Measurements from ENCODE around the gene MPL. TPM values are rescaled to one million over a fixed set of nuclear protein-coding genes. Genes with fewer than 3 reads are reported as not detected.

The MPL gene
- total RNA-seq, 1 donor from 2014 or later, result not detected

DNA sequence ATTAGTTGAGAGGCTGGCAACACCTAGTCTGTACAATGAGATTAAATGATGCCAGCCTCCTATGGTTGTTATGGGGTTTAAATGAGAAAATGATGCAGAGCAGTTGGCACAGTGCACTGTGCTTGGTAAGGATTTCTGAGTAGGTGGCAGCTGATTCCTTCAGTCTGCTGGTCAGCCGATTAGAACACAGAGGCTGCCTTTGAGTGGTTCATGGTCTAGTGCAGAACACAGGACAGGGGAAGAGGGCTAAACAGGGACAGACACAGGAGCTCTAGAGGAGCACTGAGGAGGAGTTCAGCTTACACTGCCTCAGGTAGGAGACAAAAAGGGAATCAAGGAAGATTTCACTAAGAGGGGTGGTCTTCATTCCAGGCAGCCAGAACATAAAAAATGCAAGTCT lies 35.4 kb upstream of the MPL start:
- H3K4me3 ChIP-seq (ENCODE audit: low read depth, low read length), result no peak overlapping the region
- TF ChIP-seq CTCF (conservative IDR thresholded peaks at IDR 0.05; ENCODE audit: low read depth, low read length), result no peak
- no peak for DNase-seq (ENCODE audit: low read depth)

DNA sequence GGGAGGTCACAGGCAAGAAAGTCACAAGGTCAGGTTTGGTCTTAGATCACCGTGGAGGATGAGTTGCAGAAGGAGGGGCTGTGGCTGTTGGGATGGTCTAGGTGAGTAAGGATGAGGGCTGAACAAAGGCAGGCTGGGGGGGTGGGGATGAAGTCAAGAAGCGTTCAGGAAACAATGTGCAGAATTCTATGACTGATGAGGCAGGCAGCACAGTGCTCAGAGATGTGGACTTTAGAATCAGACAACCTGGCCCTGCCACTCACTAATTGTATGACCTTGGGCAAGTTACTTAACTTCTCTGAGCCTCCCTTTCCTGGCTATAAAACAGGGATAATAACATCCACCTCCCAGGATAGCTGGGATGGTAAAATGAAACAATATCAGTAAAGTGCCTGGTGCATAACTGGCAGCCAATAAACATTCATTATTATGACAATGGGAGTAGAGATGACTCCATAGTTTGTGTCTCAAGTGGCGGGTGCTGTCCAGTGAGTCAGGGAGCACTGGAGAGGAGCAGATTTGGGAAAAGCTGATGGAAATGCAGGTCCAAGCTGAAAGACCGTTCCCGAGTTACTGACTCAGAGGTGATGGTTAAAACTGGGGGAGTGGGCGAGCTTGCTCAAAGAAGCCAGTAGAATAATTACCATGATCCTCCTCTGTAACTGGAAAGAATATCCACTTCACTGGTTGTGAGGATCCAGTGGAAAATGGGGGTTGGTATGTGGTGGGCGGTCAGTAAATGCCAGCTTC lies 34.7 kb upstream of the MPL start:
- no peak for TF ChIP-seq CTCF (conservative IDR thresholded peaks at IDR 0.05; ENCODE audit: low read depth, low read length)
- no peak overlapping the region for H3K4me3 ChIP-seq (ENCODE audit: low read depth, low read length)
- DNase-seq (ENCODE audit: low read depth), result no peak

- DNase-seq (ENCODE audit: low read depth), result no peak
- TF ChIP-seq CTCF (conservative IDR thresholded peaks at IDR 0.05; ENCODE audit: low read depth, low read length), result no peak
- H3K4me3 ChIP-seq (ENCODE audit: low read depth, low read length), result no peak overlapping the region
These were observed 33.9 kb upstream of the MPL start for GRCh38 chr1:43303471-43304313.

DNA sequence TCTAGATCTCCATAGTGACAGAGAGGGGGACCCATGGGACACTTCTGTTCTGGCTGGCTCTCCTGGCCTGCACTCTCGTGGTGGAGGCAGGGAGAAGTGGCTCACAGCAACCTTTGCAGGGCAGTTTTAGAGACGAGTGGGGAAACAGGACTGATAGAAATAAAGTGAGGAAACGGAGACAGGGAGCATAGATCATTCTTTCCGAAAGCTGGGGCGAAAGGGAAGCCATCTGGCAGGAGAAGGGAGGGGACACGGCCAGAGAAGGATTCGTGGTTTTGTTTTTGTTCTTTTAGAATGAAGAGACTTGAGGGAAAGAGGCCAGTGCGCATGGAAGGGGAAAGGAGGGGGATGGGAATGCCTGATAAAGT lies 33.3 kb upstream of the MPL start:
- DNase-seq (ENCODE audit: low read depth), result no peak
- TF ChIP-seq CTCF (conservative IDR thresholded peaks at IDR 0.05; ENCODE audit: low read depth, low read length), result no peak
- H3K4me3 ChIP-seq (ENCODE audit: low read depth, low read length), result no peak overlapping the region

DNA sequence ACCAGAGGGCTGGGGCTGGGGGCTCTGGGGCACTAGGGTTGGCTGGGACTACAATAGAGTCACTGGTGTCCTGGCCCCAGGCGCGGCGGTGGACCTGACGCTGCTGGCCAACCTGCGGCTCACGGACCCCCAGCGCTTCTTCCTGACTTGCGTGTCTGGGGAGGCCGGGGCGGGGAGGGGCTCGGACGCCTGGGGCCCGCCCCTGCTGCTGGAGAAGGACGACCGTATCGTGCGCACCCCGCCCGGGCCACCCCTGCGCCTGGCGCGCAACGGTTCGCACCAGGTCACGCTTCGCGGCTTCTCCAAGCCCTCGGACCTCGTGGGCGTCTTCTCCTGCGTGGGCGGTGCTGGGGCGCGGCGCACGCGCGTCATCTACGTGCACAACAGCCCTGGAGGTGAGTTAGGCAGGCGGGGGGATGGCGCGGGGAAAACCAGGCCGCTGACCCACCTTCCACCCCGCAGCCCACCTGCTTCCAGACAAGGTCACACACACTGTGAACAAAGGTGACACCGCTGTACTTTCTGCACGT lies 32.8 kb upstream of the MPL start:
- no peak for DNase-seq (ENCODE audit: low read depth)
- TF ChIP-seq CTCF (conservative IDR thresholded peaks at IDR 0.05; ENCODE audit: low read depth, low read length), result no peak
- no peak overlapping the region for H3K4me3 ChIP-seq (ENCODE audit: low read depth, low read length)

GRCh38 chr1:43305461-43305860 lies 32.2 kb upstream of the MPL start:
- no peak overlapping the region for H3K4me3 ChIP-seq (ENCODE audit: low read depth, low read length)
- no peak for DNase-seq (ENCODE audit: low read depth)
- TF ChIP-seq CTCF (conservative IDR thresholded peaks at IDR 0.05; ENCODE audit: low read depth, low read length), result no peak
